SK-N-SH (cell line): ENCODE results near the gene COLEC11. TPM values are rescaled to one million over a fixed set of nuclear protein-coding genes. Genes with fewer than 3 reads are reported as not detected.

Source experiments
- CTCF ChIA-PET: fragments of 300-600, 350-600 bp; formaldehyde crosslinking; extraction: SDS; loops from one replicate; lab custom pipeline; 2021; lab: Yijun Ruan, JAX
- POLR2A ChIA-PET: fragments of 350-600 bp; sonication (Branson Sonifier 250); formaldehyde crosslinking; extraction: SDS; loops from one replicate; lab custom pipeline; 2020; ENCODE audit warnings: antibody characterized with exemption, inconsistent platforms; lab: Yijun Ruan, JAX
- DNase-seq: peaks from one replicate; pipeline ENCODE4 v3.0.0; 2012
- H2AFZ ChIP-seq: fragments of 200-600 bp; sonication (generic); 2 replicates; pipeline ENCODE4 v1.8.1; 2016; ENCODE audit warnings: antibody characterized with exemption, mild to moderate bottlenecking, low read depth
- H3F3A ChIP-seq: fragments of 200-600 bp; sonication (generic); replicated peaks from 2 replicates; pipeline ENCODE3; 2016; ENCODE audit warnings: antibody characterized with exemption, mild to moderate bottlenecking; ENCODE audit not compliant: insufficient read depth
- H3K27ac ChIP-seq, 2 experiments: fragments of 200-500 bp in 1 of 2; fragments of 200-600 bp in 1 of 2; sonication (Bioruptor generic) in 1 of 2; sonication (generic), shearing (Covaris generic) in 1 of 2; 2 replicates each; pipeline versions ENCODE4 v1.5.1 to v1.6.1; 2014 to 2016; ENCODE audit warnings: low read depth in 2 of 2, inconsistent platforms in 1 of 2, low read length in 1 of 2, mild to moderate bottlenecking in 1 of 2, mixed read lengths in 1 of 2
- H3K27me3 ChIP-seq: fragments of 200-600 bp; sonication (generic), shearing (Covaris generic); 2 replicates; pipeline ENCODE4 v1.6.1; 2016; ENCODE audit warnings: mixed run types; ENCODE audit not compliant: insufficient read depth
- H3K36me3 ChIP-seq, 2 experiments: fragments of 200-500 bp in 1 of 2; fragments of 200-600 bp in 1 of 2; sonication (Bioruptor generic) in 1 of 2; sonication (generic) in 1 of 2; replicated peaks in 1 of 2; 2 replicates each; pipeline versions ENCODE3 to v1.5.1; 2014 to 2016; ENCODE audit warnings: low read length in 1 of 2, mild to moderate bottlenecking in 1 of 2; ENCODE audit not compliant: insufficient read depth in 2 of 2, control insufficient read depth in 1 of 2
- H3K4me1 ChIP-seq, 2 experiments: fragments of 200-500 bp in 1 of 2; fragments of 200-600 bp in 1 of 2; sonication (Bioruptor generic) in 1 of 2; sonication (generic), shearing (Covaris generic) in 1 of 2; 2 replicates each; pipeline versions ENCODE4 v1.5.1 to v1.6.1; 2014 to 2016; ENCODE audit warnings: low read depth in 1 of 2, low read length in 1 of 2, mixed run types in 1 of 2; ENCODE audit not compliant: insufficient read depth in 2 of 2, control insufficient read depth in 1 of 2
- H3K4me2 ChIP-seq: fragments of 200-600 bp; sonication (generic), shearing (Covaris generic); 2 replicates; pipeline ENCODE4 v1.6.1; 2017; ENCODE audit warnings: mixed run types
- H3K4me3 ChIP-seq, 2 experiments: fragments of 200-500 bp in 1 of 2; fragments of 200-600 bp in 1 of 2; sonication (Bioruptor generic) in 1 of 2; sonication (generic), shearing (Covaris generic) in 1 of 2; 2 replicates each; pipeline versions ENCODE4 v1.5.1 to v1.8.1; 2014 to 2016; ENCODE audit warnings: low read depth in 2 of 2, inconsistent platforms in 1 of 2, low read length in 1 of 2, mild to moderate bottlenecking in 1 of 2, mixed read lengths in 1 of 2, moderate library complexity in 1 of 2
- H3K79me2 ChIP-seq: fragments of 200-600 bp; sonication (generic); 2 replicates; pipeline ENCODE4 v1.8.1; 2017; ENCODE audit warnings: mild to moderate bottlenecking; ENCODE audit not compliant: insufficient read depth
- H3K9ac ChIP-seq: fragments of 200-600 bp; sonication (generic); 2 replicates; pipeline ENCODE4 v1.6.1; 2017; ENCODE audit warnings: mixed run types
- H3K9me2 ChIP-seq: fragments of 200-600 bp; sonication (generic); 2 replicates; pipeline ENCODE4 v1.6.1; 2017; ENCODE audit warnings: mixed run types
- H3K9me3 ChIP-seq: fragments of 200-600 bp; sonication (generic); 2 replicates; pipeline ENCODE4 v1.6.1; 2017; ENCODE audit warnings: mixed run types, mild to moderate bottlenecking, moderate library complexity
- H4K20me1 ChIP-seq: fragments of 200-600 bp; sonication (generic); 2 replicates; pipeline ENCODE4 v1.6.1; 2017; ENCODE audit warnings: mild to moderate bottlenecking, mixed run types; ENCODE audit not compliant: insufficient read depth
- CHD2 ChIP-seq: fragments of 150-350 bp; IDR thresholded peaks from 2 replicates; pipeline ENCODE4 v1.6.1; 2018; ENCODE audit warnings: low read length; ENCODE audit not compliant: partially characterized antibody
- CTCF ChIP-seq: fragments of 200-600 bp; sonication (generic); IDR thresholded peaks from 2 replicates; pipeline ENCODE4 v1.6.1; 2017; ENCODE audit warnings: antibody characterized with exemption, mild to moderate bottlenecking, moderate library complexity
- ELF1 ChIP-seq: IDR thresholded peaks from 2 replicates; pipeline ENCODE4 v1.4.0; 2012
- FOXJ3 ChIP-seq: sonication (generic); formaldehyde crosslinking; IDR thresholded peaks from 2 replicates; pipeline ENCODE4 v1.5.1; 2020; ENCODE audit warnings: mild to moderate bottlenecking, missing genetic modification reagents
- MAX ChIP-seq: IDR thresholded peaks from 2 replicates; pipeline ENCODE4 v1.4.0; 2012; ENCODE audit warnings: low read depth
- NRF1 ChIP-seq: IDR thresholded peaks from 2 replicates; pipeline ENCODE4 v1.6.1; 2012; ENCODE audit warnings: low read depth, mild to moderate bottlenecking, low read length
- TAF1 ChIP-seq: IDR thresholded peaks from 2 replicates; pipeline ENCODE4 v1.6.1; 2012; ENCODE audit warnings: low read depth, mild to moderate bottlenecking, low read length, moderate library complexity, borderline replicate concordance
- USF1 ChIP-seq: IDR thresholded peaks from 2 replicates; pipeline ENCODE4 v1.4.0; 2012; ENCODE audit warnings: low read depth, borderline replicate concordance
- WGBS: methylation state at CpG from one replicate; pipeline ENCODE4 v1.1.6; 2017; ENCODE audit warnings: low lambda C conversion rate; 5-methylcytosine and 5-hydroxymethylcytosine counted together
- polyA plus RNA-seq, 3 experiments: library from polyadenylated mRNA; depleted of rRNA; stranded (reverse); fragments of >200 nt; gene quantifications; 2 replicates each; pipeline ENCODE4 v1.2.3, GENCODE V29; 2012

COLEC11 gene
- polyA plus RNA-seq, 1 of the 3 experiments (the other 2 are of a cell fraction), result 8.7 TPM

- no peaks in the 10 kb centered on the region for H3K9me2 ChIP-seq
- no peak overlapping the region for H2AFZ ChIP-seq
- no peak overlapping the region for H3K27ac ChIP-seq
- no peaks in the 10 kb centered on the region for H3K9me3 ChIP-seq
- ChIA-PET POLR2A (no interaction called here), CTCF (no interaction called here)
- WGBS, result 78% methylated on average over 21 of the region's 21 CpGs
- H3K4me2 ChIP-seq, result no peak overlapping the region
- TF ChIP-seq CTCF (no peak), TAF1 (no peak), NRF1 (no peak), MAX (no peak), CHD2 (no peak), USF1 (no peak), ELF1 (no peak)
- H3K9ac ChIP-seq, result no peak overlapping the region
- no peaks in the 10 kb centered on the region for H3K27me3 ChIP-seq
- no peak for DNase-seq
- peaks cover 0 to 3% of the 10 kb centered on the region in 2 experiments; a peak in 1 of 4 replicates for H3K4me1 ChIP-seq
- no peaks in the 10 kb centered on the region for H4K20me1 ChIP-seq
- no peaks in the 10 kb centered on the region for H3K79me2 ChIP-seq
- H3K36me3 ChIP-seq, result peaks cover 0 to 4% of the 10 kb centered on the region in 2 experiments
- no peak overlapping the region for H3K4me3 ChIP-seq
- no peaks in the 10 kb centered on the region for H3F3A ChIP-seq
Observed at GRCh38 chr2:3627500-3628100, 32.7 kb downstream of the COLEC11 start.

GRCh38 chr2:3628241-3628679 lies 33.3 kb downstream of the COLEC11 start:
- H3K9me2 ChIP-seq, result no peaks in the 10 kb centered on the region
- no peak for DNase-seq
- H4K20me1 ChIP-seq, result no peaks in the 10 kb centered on the region
- H2AFZ ChIP-seq, result no peak overlapping the region
- no peaks in the 10 kb centered on the region for H3F3A ChIP-seq
- no peaks in the 10 kb centered on the region for H3K27me3 ChIP-seq
- peaks cover 0 to 9% of the 10 kb centered on the region in 2 experiments; a peak in 1 of 4 replicates for H3K4me1 ChIP-seq
- no peak overlapping the region for H3K9ac ChIP-seq
- WGBS, result 72% methylated on average over 10 of the region's 10 CpGs
- H3K36me3 ChIP-seq, result no peaks in the 10 kb centered on the region
- no peaks in the 10 kb centered on the region for H3K9me3 ChIP-seq
- H3K27ac ChIP-seq, result no peak overlapping the region
- no peak for TF ChIP-seq FOXJ3
- no peak overlapping the region for H3K4me3 ChIP-seq
- ChIA-PET POLR2A (no interaction called here), CTCF (interaction anchor here (0.6 to 1.1 kb wide), 3 partner anchors 9 to 1811 kb away, joined by 3 read pairs; no protein-coding TSS in a partner anchor)
- H3K4me2 ChIP-seq, result no peak overlapping the region
- H3K79me2 ChIP-seq, result no peaks in the 10 kb centered on the region
